Activated T-helper 2 cell treated with anti-CD3 and anti-CD28 coated beads, Interferon-gamma antibody, Interleukin-2, Interleukin-4, amounts not matched to agents 10 μg/mL and 5 μg/mL and 100 μg/mL, durations not matched to agents 14 hours and 24 hours and 36 hours (primary cell): Measurements from ENCODE around the gene GDPD4. TPM values are rescaled to one million over a fixed set of nuclear protein-coding genes. Genes with fewer than 3 reads are reported as not detected.

Source experiments
- DNase-seq: peaks from one replicate; pipeline ENCODE4 v3.0.0; 2021; ENCODE audit warnings: low spot score
- H3K27ac Mint-ChIP-seq: one replicate; pipeline ENCODE4 v1.8.0; 2021; ENCODE audit warnings: mixed read lengths
- H3K27me3 Mint-ChIP-seq: one replicate; pipeline ENCODE4 v1.8.0; 2021; ENCODE audit warnings: low read depth, mixed read lengths
- H3K36me3 Mint-ChIP-seq: one replicate; pipeline ENCODE4 v1.8.0; 2021; ENCODE audit warnings: low read depth, mixed read lengths
- H3K4me1 Mint-ChIP-seq: one replicate; pipeline ENCODE4 v1.8.0; 2021; ENCODE audit warnings: low read depth, mixed read lengths
- H3K4me3 Mint-ChIP-seq: one replicate; pipeline ENCODE4 v1.8.0; 2021; ENCODE audit warnings: low read depth, mild to moderate bottlenecking, moderate library complexity, mixed read lengths
- H3K9me3 Mint-ChIP-seq: one replicate; pipeline ENCODE4 v1.8.0; 2021; ENCODE audit warnings: mixed read lengths
- intact Hi-C: fragments of 100-400 bp; cut with micrococcal nuclease; formaldehyde crosslinking; loops from one replicate; pipeline ENCODE4 v1.15.1; 2023
- total RNA-seq: library from RNA; stranded (reverse); gene quantifications from 2 replicates; pipeline ENCODE4 v1.2.3, GENCODE V29; 2022

GDPD4 gene
- total RNA-seq, 1 donor from 2014 or later, result not detected

DNA sequence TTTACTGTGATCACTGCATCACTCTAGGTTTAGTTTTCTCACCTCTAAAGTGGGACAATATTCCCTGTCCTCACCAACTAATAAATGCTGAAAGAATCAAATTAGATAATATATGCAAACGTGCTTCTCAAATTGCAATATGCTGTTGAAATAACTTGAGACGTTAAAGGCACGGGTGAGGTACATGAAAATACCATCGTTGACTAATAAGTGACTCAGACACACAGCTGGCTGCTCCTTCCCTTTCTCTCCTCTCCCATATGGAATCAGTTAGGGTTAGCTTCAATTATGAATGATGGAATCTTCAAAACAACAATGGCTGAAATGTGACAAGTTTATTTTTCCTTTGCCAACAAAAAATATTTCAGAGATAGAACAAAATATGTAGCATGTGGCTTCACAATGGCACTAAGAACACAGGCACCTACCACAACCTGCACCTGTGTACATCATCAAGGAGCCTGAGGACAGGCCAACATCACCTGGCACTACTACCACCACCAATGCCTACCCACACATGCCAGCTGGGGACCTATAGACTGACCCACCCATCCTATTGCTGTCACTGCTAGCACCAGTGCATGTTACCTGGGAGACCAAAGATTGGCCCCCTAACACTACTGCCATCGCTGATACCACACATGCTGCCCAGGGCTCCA is 13.7 kb downstream of the GDPD4 start:
- intact Hi-C loops, result no loop called here
- peaks cover 42% of the 10 kb centered on the region for H3K27me3 Mint-ChIP-seq
- H3K4me1 Mint-ChIP-seq, result no peaks in the 10 kb centered on the region
- no peak overlapping the region for H3K27ac Mint-ChIP-seq
- H3K4me3 Mint-ChIP-seq, result no peak overlapping the region
- H3K9me3 Mint-ChIP-seq, result no peaks in the 10 kb centered on the region
- H3K36me3 Mint-ChIP-seq, result no peaks in the 10 kb centered on the region
- no peak for DNase-seq

DNA sequence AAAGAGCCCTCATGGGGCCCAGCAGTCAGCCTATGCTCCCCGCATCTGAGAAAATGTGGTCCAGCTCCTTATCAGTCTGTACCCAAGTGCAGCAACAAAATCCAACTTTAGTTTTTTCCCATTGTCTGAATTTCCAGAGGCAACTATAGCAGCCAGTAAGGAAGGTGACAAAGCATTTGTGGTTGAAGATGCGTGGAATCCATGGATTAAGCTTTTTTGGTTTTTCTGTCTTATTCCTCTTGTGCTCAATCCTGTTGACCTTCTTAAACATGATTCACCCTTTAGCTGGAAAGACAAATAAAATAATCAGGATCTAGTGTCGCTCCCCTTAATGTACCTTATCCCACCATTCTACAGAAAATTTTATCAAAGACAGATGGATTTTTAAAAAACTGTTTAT is 14.3 kb downstream of the GDPD4 start:
- intact Hi-C loops, result no loop called here
- Mint-ChIP-seq H3K36me3 (no peaks in the 10 kb centered on the region), H3K4me3 (no peak overlapping the region), H3K4me1 (no peaks in the 10 kb centered on the region), H3K9me3 (no peaks in the 10 kb centered on the region), H3K27ac (no peak overlapping the region), H3K27me3 (peaks cover 42% of the 10 kb centered on the region)
- no peak for DNase-seq

DNA sequence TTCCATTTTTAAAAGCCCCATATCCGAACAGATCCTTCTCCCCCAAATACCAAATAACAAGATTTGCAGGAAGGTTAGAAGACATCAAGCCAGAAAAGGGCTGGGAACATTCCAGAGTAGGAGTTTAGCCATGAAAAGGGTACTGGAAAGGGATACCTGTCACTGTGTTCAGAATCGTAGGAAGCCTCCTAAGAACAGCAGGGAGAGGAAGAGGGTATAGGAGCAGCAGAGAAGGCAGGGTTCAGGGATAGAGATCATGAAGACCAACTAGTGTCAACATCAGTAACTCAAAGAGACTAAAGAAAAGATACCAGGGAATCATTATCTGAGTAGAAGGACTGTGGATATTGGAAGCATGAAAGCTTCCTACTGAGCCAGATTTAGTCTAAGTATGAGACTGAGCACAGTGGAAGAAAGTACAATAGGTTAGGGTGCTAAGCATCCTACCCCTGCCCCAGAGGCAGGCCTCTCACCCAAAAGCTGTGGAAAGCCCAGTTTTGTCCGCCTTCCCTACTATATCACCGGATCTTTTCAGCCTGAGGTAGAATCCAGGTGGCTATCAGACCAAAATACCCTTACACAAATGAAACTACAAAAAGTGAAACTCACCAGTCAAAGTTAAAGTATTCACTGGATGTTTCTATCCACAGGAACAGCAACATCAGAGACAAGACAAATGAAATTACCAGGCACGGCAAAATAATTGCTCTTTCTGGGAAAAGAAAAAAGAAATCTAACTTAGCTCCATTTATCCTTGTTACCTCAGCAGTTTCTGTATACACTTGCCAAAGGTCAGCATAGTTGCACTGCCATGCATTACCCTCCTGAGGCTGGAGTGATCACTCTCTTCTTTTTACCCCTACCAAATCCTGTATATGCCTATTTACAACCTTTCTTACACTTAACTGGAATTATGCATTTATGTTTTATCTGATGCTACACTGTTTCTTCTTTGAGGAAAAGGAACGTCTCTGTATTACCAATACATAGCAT is 16.7 kb downstream of the GDPD4 start:
- Mint-ChIP-seq H3K4me1 (no peaks in the 10 kb centered on the region), H3K9me3 (no peaks in the 10 kb centered on the region), H3K27me3 (peaks cover 41% of the 10 kb centered on the region), H3K4me3 (no peak overlapping the region), H3K36me3 (no peaks in the 10 kb centered on the region), H3K27ac (no peak overlapping the region)
- DNase-seq, result no peak
- intact Hi-C loops, result no loop called here

DNA sequence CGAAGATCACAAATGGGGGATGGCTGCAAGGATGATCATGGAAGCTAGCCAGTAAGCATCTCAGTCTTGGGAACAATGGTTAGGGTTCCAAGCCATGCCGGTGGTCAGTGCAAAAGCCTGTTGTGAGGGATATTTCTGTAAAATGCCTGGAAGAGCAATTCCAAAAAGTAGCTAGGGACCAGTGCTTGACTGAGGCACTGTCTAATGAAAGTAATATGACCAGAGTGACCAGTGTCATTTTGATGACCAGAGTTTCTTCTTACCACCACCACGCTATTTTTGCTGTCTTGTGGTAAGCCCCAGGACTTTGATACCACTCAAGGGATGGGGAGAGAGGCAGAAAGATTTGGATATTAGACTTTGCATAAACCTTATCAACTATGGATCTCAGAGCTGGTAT is 18.4 kb downstream of the GDPD4 start:
- H3K36me3 Mint-ChIP-seq, result no peaks in the 10 kb centered on the region
- H3K27me3 Mint-ChIP-seq, result peaks cover 45% of the 10 kb centered on the region
- intact Hi-C loops, result no loop called here

DNA sequence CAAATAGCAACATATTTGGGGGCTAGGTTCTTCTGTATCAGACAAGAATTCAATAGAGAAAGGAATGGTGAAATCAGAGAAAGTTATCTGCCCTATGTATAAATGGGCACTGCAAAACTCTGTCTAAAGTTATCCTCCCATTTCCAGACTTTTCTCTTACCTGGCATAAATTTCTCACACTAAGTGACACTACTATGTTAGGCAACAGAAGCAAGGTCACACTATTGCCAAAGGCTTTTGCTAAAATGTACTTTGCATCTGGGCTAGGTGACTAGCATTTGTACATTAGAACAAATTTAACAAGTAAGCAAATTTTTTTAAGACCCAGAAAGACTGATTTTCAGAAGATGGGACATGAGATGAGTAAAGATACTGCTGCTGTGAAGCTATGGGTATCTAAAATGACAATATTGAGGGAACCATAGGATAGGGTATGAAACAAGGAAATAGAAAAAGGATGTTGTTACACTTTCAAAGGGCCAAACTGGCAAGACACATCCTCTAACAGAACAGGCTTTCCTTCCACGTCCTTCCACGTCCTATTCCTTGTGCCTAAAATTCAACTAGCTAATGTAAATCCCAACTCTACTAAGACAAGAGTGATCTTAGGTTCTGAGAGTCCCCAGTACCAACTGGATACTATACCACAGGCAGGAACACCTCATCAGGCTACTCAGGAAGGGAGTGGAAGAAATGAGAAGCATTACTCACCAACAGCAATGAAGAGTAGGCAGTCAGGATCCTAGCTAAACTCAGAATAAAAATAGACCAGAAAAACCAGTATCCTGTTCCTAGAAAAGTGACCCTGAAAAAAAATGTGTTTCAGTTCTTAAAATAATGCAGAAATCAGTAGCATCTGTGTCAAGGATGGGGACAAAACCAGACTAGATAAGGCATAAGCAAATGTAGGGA is 22.6 kb downstream of the GDPD4 start:
- H3K9me3 Mint-ChIP-seq, result no peaks in the 10 kb centered on the region
- no peak overlapping the region for H3K4me3 Mint-ChIP-seq
- H3K27ac Mint-ChIP-seq, result no peak overlapping the region
- intact Hi-C loops, result no loop called here
- no peaks in the 10 kb centered on the region for H3K36me3 Mint-ChIP-seq
- no peak for DNase-seq
- H3K27me3 Mint-ChIP-seq, result peaks cover 38% of the 10 kb centered on the region
- no peaks in the 10 kb centered on the region for H3K4me1 Mint-ChIP-seq

More for the DNA sequence above, 18.4 kb downstream of the GDPD4 start:
- Mint-ChIP-seq H3K9me3 (no peaks in the 10 kb centered on the region), H3K4me3 (no peak overlapping the region), H3K27ac (no peak overlapping the region), H3K4me1 (no peaks in the 10 kb centered on the region)
- no peak for DNase-seq

DNA sequence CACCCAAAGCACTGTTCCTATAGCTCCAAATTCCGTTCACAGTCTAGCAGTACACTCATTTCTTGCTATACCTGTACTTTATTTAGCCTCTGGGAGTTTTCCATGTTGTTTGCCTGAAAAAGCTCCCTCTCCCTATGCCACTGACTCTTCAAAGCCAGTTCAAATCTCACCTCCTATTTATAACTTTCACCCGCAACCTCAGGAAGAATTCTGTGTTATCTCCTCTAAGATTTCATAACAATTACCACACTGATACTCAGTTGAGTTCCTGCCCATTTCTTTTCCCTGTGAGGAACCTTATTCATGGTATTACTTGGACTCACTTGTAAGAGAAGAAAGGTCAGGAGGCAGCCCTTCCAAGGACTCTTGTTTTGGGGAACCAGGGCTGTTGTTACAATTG is 25.2 kb downstream of the GDPD4 start:
- peaks cover 32% of the 10 kb centered on the region for H3K27me3 Mint-ChIP-seq

DNA sequence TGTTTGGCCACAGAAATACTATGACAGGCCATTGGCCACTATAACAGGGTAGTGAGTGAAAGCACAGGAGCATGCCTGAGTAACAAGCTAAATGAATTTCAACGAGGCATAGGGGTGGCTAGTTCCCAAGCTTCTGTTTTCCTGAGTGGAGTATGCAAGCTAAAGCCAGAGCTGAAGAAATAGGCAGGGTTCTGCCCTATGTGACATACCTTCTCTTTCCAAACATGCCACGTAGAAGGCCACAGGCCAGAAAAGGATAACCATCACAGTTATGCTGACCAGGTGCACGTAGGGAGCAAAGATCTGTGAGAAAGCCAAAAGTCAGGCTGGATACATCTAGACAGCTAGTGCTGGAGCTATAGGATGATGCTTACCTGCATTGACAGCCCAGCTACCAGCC is 30.6 kb downstream of the GDPD4 start:
- H3K27ac Mint-ChIP-seq, result no peak overlapping the region
- H3K27me3 Mint-ChIP-seq, result peaks cover 11% of the 10 kb centered on the region
- no peaks in the 10 kb centered on the region for H3K4me1 Mint-ChIP-seq
- no peaks in the 10 kb centered on the region for H3K9me3 Mint-ChIP-seq
- H3K4me3 Mint-ChIP-seq, result no peak overlapping the region
- intact Hi-C loops, result no loop called here
- H3K36me3 Mint-ChIP-seq, result no peaks in the 10 kb centered on the region
- DNase-seq, result no peak

More for the DNA sequence above, 25.2 kb downstream of the GDPD4 start:
- H3K36me3 Mint-ChIP-seq, result no peaks in the 10 kb centered on the region
- DNase-seq, result no peak
- H3K27ac Mint-ChIP-seq, result no peak overlapping the region
- H3K9me3 Mint-ChIP-seq, result no peaks in the 10 kb centered on the region
- H3K4me3 Mint-ChIP-seq, result no peak overlapping the region
- intact Hi-C loops, result no loop called here
- H3K4me1 Mint-ChIP-seq, result no peaks in the 10 kb centered on the region

DNA sequence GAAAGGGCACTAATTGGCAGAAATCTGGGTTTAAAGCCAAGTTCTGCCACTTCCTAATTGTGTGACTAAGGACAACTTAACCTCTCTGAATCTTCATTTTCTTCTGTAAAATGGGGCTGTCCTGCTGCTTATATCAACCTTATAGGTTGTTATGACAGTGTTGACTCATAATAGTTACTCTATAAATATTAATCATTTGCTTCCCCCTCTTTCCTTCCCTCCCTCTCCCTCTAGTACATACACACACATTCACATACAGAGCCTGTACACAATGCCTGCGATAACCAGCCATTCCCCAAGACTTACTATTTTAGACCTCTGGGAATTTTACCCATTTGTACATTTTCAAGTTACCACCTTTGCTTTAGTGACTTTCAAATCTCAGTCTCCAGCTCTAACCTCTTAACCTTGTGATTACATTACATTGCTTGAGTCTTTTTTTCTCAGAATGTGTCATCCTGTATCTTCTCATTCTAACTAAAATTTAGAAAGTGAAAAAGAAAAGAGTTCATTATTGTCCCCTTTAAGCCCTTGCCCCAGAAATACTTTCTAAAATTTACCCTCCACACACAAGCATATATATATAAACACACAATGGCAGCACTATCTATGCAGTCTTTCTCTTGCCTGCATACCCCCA is 31.9 kb downstream of the GDPD4 start:
- DNase-seq, result no peak
- H3K36me3 Mint-ChIP-seq, result no peaks in the 10 kb centered on the region
- no peaks in the 10 kb centered on the region for H3K9me3 Mint-ChIP-seq
- H3K27me3 Mint-ChIP-seq, result peaks cover 14% of the 10 kb centered on the region
- no peaks in the 10 kb centered on the region for H3K4me1 Mint-ChIP-seq
- intact Hi-C loops, result no loop called here
- H3K4me3 Mint-ChIP-seq, result no peak overlapping the region
- no peak overlapping the region for H3K27ac Mint-ChIP-seq

DNA sequence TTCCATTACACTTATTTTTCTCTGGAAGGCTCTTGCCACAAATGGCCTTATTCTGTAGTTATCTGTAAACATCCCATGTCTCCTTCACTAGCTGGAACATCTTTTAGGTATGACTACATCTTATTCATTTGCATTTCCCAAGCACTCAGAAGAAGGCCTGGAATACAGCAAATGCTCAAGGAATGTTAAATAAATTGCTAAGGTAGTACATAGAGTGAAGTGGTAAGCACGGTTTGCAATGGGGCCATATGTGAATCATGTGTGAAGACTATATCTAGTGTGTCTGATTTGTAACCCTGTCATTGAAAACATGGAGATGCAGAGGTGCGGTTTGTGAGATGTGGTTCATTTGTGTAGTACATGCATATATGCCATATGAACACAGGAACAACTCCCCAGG is 33.5 kb downstream of the GDPD4 start:
- DNase-seq, result no peak
- intact Hi-C loops, result no loop called here
- Mint-ChIP-seq H3K4me3 (no peak overlapping the region), H3K4me1 (no peaks in the 10 kb centered on the region), H3K9me3 (peaks cover 4% of the 10 kb centered on the region), H3K36me3 (no peaks in the 10 kb centered on the region), H3K27me3 (peaks cover 21% of the 10 kb centered on the region), H3K27ac (no peak overlapping the region)

DNA sequence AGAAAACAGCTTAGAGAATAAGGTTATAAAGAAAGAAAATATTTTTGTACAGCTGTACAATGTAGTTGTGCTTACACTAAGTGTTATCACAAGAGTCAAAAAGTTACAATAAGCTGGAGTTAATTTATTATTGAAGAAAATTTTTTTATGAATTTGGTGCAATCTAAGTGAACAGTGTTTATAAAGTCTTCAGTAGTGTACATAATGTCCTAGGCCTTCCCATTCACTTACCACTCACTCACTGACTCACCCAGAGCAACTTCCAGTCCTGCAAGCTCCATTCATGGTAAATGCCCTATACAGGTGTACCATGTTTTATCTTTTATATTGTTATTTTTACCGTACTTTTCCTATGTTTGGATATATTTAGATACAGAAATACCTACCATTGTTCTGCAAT is 34.7 kb downstream of the GDPD4 start:
- no peaks in the 10 kb centered on the region for H3K36me3 Mint-ChIP-seq
- no peak overlapping the region for H3K4me3 Mint-ChIP-seq
- intact Hi-C loops, result no loop called here
- no peak overlapping the region for H3K27ac Mint-ChIP-seq
- no peaks in the 10 kb centered on the region for H3K4me1 Mint-ChIP-seq
- peaks cover 4% of the 10 kb centered on the region for H3K9me3 Mint-ChIP-seq
- no peak for DNase-seq
- peaks cover 17% of the 10 kb centered on the region for H3K27me3 Mint-ChIP-seq

DNA sequence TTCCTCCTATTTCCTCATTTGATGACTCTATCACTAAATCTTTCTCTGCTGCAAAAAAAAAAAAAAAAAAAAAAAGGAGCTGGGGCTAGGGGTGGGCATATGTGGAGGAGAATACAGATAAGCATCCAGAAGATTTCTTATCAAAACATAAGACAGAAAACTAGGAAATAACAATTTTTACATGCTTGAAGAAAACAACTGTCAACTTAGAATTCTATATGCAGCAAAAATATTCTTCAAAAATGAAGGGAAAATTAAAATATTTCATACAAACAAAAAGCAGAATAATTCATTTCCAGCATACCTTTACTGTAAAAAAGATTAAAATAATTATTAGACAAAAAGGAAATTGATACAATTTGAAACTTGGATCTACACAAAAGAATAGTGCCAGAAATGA is 38.7 kb downstream of the GDPD4 start:
- intact Hi-C loops, result no loop called here
- Mint-ChIP-seq H3K27me3 (peaks cover 24% of the 10 kb centered on the region), H3K4me3 (no peak overlapping the region), H3K9me3 (peaks cover 4% of the 10 kb centered on the region), H3K36me3 (no peaks in the 10 kb centered on the region), H3K4me1 (no peaks in the 10 kb centered on the region), H3K27ac (no peak overlapping the region)
- no peak for DNase-seq

DNA sequence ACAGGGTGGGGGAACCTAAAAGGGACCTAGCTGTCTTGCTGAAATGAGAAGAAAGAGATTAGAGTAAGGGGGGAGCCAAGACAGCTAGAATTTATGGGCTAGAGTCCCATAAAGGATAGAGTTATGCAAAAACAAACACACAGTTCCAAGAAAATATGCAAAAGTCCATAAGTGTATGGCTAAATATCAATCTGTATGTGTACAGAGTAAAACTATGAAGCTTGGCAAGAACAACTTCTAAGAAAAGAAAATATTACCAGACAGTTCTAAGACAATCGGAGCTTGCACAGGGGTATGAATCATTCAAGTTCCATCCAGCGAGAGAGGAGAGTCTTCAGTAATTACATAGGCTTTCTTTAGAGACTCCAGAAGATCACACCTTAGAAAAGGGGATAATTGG is 41.8 kb downstream of the GDPD4 start:
- no peaks in the 10 kb centered on the region for H3K4me1 Mint-ChIP-seq
- H3K9me3 Mint-ChIP-seq, result peaks cover 4% of the 10 kb centered on the region
- intact Hi-C loops, result no loop called here
- no peak for DNase-seq
- H3K27me3 Mint-ChIP-seq, result peaks cover 27% of the 10 kb centered on the region
- no peaks in the 10 kb centered on the region for H3K36me3 Mint-ChIP-seq
- no peak overlapping the region for H3K4me3 Mint-ChIP-seq
- no peak overlapping the region for H3K27ac Mint-ChIP-seq
